ENCODE results near the gene ATPAF2. TPM values are rescaled to one million over a fixed set of nuclear protein-coding genes. Genes with fewer than 3 reads are reported as not detected.
A peak's percentile ranks its signal among the peaks of the same experiment; 100 is the strongest.

ATPAF2 gene
- total RNA-seq, result 25.1 TPM
- polyA plus RNA-seq, result 10 to 100 TPM; 10.9 to 16.4 (median 13.0) TPM

DNA sequence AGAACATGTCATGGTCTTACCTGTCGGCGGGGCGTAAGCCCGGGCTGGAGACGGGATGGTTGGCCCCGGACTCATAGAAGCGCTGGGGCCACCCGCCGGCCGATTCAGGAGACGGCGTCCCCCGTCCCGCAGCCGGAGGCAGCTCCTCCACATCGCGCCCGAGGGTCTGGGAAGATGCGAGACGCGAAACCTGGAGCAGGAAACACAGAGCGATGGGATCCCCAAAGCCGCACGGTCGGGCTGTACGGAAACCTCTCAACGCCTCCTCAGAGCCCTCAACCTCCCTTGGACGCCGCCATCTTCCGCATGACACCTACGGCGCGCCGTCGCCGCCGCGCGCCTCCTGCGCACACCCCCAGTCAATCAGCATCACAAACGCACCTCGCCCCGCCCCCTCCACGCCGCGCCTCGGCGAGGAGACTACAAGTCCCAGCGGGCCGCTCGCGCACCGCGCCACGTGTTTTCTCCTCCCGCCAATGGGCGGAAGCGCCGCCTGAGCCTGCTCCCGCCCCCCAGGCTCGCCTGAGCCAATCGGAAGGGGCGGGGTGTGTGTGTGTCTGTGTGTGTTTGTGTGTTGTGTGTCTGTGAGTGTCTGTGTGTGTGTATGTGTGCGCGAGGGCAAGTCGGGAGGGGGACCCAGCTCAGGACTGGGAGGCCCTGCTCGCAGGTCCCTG, at the start of gene ATPAF2, which contains the start of gene GID4:
TSS of gene ATPAF2 (minus strand) at position 308 of the 674 bp plus-strand sequence. CDS start at position 153, 155 bp downstream.
TSS of gene GID4 (plus strand) at position 548 of the 674 bp plus-strand sequence. CDS start at position 605, 57 bp downstream.
- H3K4me1 Mint-ChIP-seq, result peaks cover 12 to 54% (median 35%) of the 10 kb centered on the region in 4 donors
- H3K4me3 ChIP-seq (ENCODE audit: low read depth, low read length), result peak within 1 kb of the TSS; percentile 80
- H3K4me1 ChIP-seq (ENCODE audit: control insufficient read depth, insufficient read depth, low read length, poor library complexity, severe bottlenecking), result peaks cover 28% of the 10 kb centered on the region
- no peaks in the 10 kb centered on the region for H3K36me3 Mint-ChIP-seq
- peak; percentile 99 to 100 (median 100) for DNase-seq
- H3K9me3 ChIP-seq (ENCODE audit: control insufficient read depth in 2 of 2, low read length in 2 of 2), result no peaks in the 10 kb centered on the region
- ATAC-seq (ENCODE audit: low read depth in 2 of 2), result peak; percentile 95
- H3K27me3 Mint-ChIP-seq, result no peaks in the 10 kb centered on the region
- H3K36me3 ChIP-seq (ENCODE audit: control insufficient read depth, insufficient read depth, low read length), result no peaks in the 10 kb centered on the region
- no peaks in the 10 kb centered on the region for H3K9me3 Mint-ChIP-seq
- H3K27me3 ChIP-seq (ENCODE audit: control insufficient read depth, insufficient read depth, low read length), result no peaks in the 10 kb centered on the region
- H3K27ac Mint-ChIP-seq, result peak within 1 kb of the TSS; percentile 92 to 99 (median 97)
- H3K4me3 Mint-ChIP-seq, result peak within 1 kb of the TSS; percentile 96 to 97 (median 97)
- peak within 1 kb of the TSS; percentile 78 for H3K27ac ChIP-seq (ENCODE audit: insufficient read depth, low read length, poor library complexity, severe bottlenecking)

DNA sequence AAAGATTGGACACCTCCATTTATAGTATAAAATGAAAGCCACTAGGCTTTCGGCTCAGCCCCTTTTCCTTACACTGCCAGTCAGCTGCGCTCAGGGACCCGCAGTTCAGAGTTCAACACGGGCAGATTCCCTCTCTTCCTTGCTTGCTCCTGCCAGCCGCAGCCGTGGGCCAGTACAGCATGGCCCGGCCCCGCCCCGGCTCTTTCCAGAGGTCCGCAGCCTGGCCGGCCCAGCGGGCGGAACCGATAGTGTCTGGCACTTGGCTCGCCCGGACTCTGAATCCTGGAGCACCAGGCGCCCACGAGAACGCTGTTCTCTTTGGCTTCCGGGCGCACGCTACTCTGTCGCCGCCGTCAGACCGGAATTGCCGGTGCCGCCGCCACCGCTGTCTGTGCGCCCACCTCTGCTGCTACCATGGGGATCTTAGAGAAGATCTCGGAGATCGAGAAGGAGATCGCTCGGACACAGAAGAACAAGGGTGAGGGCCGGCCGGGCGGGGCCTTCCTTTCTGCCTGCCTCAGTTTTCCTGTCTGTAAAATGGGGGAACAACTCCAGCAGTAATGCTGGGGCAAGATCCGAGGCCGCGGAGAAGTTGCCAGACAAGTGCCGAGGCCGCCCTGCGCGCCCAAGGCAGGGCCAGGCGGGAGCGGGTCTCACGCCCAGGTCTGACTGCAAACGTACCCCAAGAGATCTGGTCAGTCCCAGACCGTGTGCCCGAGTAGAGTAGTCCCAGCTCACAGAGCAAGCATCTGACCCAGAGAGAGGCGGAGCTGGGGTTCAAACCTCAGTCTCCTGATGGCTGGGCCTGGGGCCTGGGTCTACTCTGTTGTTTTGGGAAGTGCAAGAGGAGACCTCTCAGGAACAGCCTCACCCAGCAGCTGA, 48.9 kb upstream of the ATPAF2 start, which contains the start of gene DRG2:
TSS of gene DRG2 (plus strand) at position 339 of the 882 bp plus-strand sequence. CDS start at position 415, 76 bp downstream.
- peak within 1 kb of the TSS; percentile 87 for H3K4me3 ChIP-seq (ENCODE audit: low read depth, low read length)
- H3K27ac ChIP-seq (ENCODE audit: insufficient read depth, low read length, poor library complexity, severe bottlenecking), result peak within 1 kb of the TSS; percentile 80
- H3K27ac Mint-ChIP-seq, result peak within 1 kb of the TSS; percentile 98 to 99 (median 99)
- no peaks in the 10 kb centered on the region for H3K27me3 ChIP-seq (ENCODE audit: control insufficient read depth, insufficient read depth, low read length)
- peaks cover 9 to 42% (median 28%) of the 10 kb centered on the region in 4 donors for H3K4me1 Mint-ChIP-seq
- peak within 1 kb of the TSS; percentile 97 to 100 (median 98) for H3K4me3 Mint-ChIP-seq
- H3K4me1 ChIP-seq (ENCODE audit: control insufficient read depth, insufficient read depth, low read length, poor library complexity, severe bottlenecking), result peaks cover 9% of the 10 kb centered on the region
- H3K9me3 Mint-ChIP-seq, result no peaks in the 10 kb centered on the region
- peak; percentile 90 to 93 for ATAC-seq (ENCODE audit: low read depth in 2 of 2)
- H3K9me3 ChIP-seq (ENCODE audit: control insufficient read depth in 2 of 2, low read length in 2 of 2), result no peaks in the 10 kb centered on the region
- H3K36me3 Mint-ChIP-seq, result peaks cover 4% of the 10 kb centered on the region
- H3K27me3 Mint-ChIP-seq, result no peaks in the 10 kb centered on the region
- H3K36me3 ChIP-seq (ENCODE audit: control insufficient read depth, insufficient read depth, low read length), result peaks cover 5% of the 10 kb centered on the region
- DNase-seq, result peak; percentile 77 to 93 (median 88)

DNA sequence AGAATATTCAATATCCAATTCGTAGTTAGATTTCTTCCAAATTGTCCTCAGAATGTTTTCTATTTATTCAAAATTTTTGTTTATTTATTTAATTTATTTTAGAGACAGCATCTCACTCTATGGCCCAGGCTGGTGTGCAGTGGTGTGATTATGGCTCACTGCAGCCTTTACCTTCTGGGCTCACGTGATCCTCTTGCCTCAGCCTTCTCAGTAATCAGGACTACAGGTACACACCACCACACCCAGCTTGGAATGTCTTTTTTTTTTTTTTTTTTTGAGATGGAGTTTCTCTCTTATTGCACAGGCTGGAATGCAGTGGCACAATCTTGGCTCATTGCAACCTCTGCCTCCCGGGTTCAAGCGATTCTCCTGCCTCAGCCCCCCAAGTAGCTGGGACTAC, 45.3 kb upstream of the ATPAF2 start:
- H3K27ac Mint-ChIP-seq, result no peak overlapping the region
- H3K27me3 ChIP-seq (ENCODE audit: control insufficient read depth, insufficient read depth, low read length), result no peaks in the 10 kb centered on the region

DNA sequence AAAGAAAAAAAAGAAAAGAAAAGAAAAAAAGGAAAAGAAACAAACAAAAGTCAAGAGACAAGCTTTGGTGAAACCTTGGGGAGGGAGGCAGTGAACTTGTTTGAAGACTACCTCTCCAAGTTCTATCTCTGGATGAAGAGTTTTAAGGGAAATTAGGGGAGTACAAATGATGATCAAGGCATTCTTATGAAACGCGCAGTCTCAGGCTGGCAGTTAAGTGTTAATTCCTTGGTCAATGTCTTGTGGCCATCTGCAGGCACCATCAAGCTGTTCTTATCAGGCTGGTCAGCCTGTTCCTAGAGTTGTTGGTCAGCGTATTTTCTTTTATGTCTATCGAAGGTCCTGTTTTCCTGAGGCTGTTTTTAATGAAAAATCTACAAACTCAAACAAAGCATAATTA, 40.6 kb upstream of the ATPAF2 start:
- no peak overlapping the region for H3K4me3 Mint-ChIP-seq
- ATAC-seq (ENCODE audit: low read depth in 2 of 2) (no peak), DNase-seq (no peak)
- no peak overlapping the region for H3K27ac Mint-ChIP-seq
- H3K9me3 ChIP-seq (ENCODE audit: control insufficient read depth in 2 of 2, low read length in 2 of 2), result no peaks in the 10 kb centered on the region
- no peak overlapping the region for H3K4me3 ChIP-seq (ENCODE audit: low read depth, low read length)
- H3K4me1 ChIP-seq (ENCODE audit: control insufficient read depth, insufficient read depth, low read length, poor library complexity, severe bottlenecking), result no peaks in the 10 kb centered on the region
- peaks cover 6% of the 10 kb centered on the region for H3K27me3 ChIP-seq (ENCODE audit: control insufficient read depth, insufficient read depth, low read length)
- H3K36me3 ChIP-seq (ENCODE audit: control insufficient read depth, insufficient read depth, low read length), result no peaks in the 10 kb centered on the region
- H3K36me3 Mint-ChIP-seq, result no peaks in the 10 kb centered on the region
- peaks cover 53% of the 10 kb centered on the region for H3K27me3 Mint-ChIP-seq
- peaks cover 0 to 2% (median 0%) of the 10 kb centered on the region in 7 donors for H3K9me3 Mint-ChIP-seq
- no peak overlapping the region for H3K27ac ChIP-seq (ENCODE audit: insufficient read depth, low read length, poor library complexity, severe bottlenecking)
- H3K4me1 Mint-ChIP-seq, result no peaks in the 10 kb centered on the region

More for the DNA sequence above, 45.3 kb upstream of the ATPAF2 start:
- DNase-seq, result no peak
- H3K36me3 Mint-ChIP-seq, result no peaks in the 10 kb centered on the region
- H3K4me1 Mint-ChIP-seq, result peaks cover 5 to 21% (median 14%) of the 10 kb centered on the region in 4 donors
- Histone ChIP-seq H3K4me3 (ENCODE audit: low read depth, low read length) (no peak overlapping the region), H3K4me1 (ENCODE audit: control insufficient read depth, insufficient read depth, low read length, poor library complexity, severe bottlenecking) (peaks cover 9% of the 10 kb centered on the region), H3K9me3 (ENCODE audit: control insufficient read depth in 2 of 2, low read length in 2 of 2) (no peaks in the 10 kb centered on the region), H3K27ac (ENCODE audit: insufficient read depth, low read length, poor library complexity, severe bottlenecking) (no peak overlapping the region), H3K36me3 (ENCODE audit: control insufficient read depth, insufficient read depth, low read length) (no peaks in the 10 kb centered on the region)
- no peaks in the 10 kb centered on the region for H3K9me3 Mint-ChIP-seq
- H3K4me3 Mint-ChIP-seq, result no peak overlapping the region
- no peak for ATAC-seq (ENCODE audit: low read depth in 2 of 2)
- peaks cover 28% of the 10 kb centered on the region for H3K27me3 Mint-ChIP-seq

DNA sequence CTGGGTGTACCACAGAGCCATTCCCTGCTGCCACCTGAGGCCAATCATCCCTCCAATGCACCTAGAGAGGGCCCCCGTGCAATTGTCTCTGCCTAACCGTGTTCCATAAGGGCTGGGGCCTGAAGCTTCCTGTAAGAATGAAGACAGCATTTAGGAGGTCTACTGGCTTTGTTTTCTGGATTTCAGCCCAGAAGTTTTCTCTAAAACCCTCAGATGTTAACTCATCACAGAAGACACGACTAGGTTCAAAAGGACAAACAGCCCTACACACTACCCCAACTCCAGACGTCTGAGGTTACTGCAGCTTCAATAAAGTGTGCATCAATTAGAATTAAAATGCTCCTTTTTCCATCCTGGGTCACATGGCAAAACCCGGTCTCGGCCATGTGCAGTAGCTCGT, 38.0 kb upstream of the ATPAF2 start:
- H3K4me1 Mint-ChIP-seq, result no peaks in the 10 kb centered on the region
- H3K36me3 ChIP-seq (ENCODE audit: control insufficient read depth, insufficient read depth, low read length), result no peaks in the 10 kb centered on the region
- no peak overlapping the region for H3K27ac Mint-ChIP-seq
- ATAC-seq (ENCODE audit: low read depth in 2 of 2), result no peak
- H3K4me3 Mint-ChIP-seq, result no peak overlapping the region
- no peaks in the 10 kb centered on the region for H3K36me3 Mint-ChIP-seq
- no peak for DNase-seq
- H3K9me3 Mint-ChIP-seq, result peaks cover 0 to 2% (median 0%) of the 10 kb centered on the region in 7 donors
- H3K27me3 ChIP-seq (ENCODE audit: control insufficient read depth, insufficient read depth, low read length), result peaks cover 6% of the 10 kb centered on the region
- H3K4me3 ChIP-seq (ENCODE audit: low read depth, low read length), result no peak overlapping the region
- peaks cover 59% of the 10 kb centered on the region for H3K27me3 Mint-ChIP-seq
- H3K4me1 ChIP-seq (ENCODE audit: control insufficient read depth, insufficient read depth, low read length, poor library complexity, severe bottlenecking), result no peaks in the 10 kb centered on the region
- no peak overlapping the region for H3K27ac ChIP-seq (ENCODE audit: insufficient read depth, low read length, poor library complexity, severe bottlenecking)
- no peaks in the 10 kb centered on the region for H3K9me3 ChIP-seq (ENCODE audit: control insufficient read depth in 2 of 2, low read length in 2 of 2)

DNA sequence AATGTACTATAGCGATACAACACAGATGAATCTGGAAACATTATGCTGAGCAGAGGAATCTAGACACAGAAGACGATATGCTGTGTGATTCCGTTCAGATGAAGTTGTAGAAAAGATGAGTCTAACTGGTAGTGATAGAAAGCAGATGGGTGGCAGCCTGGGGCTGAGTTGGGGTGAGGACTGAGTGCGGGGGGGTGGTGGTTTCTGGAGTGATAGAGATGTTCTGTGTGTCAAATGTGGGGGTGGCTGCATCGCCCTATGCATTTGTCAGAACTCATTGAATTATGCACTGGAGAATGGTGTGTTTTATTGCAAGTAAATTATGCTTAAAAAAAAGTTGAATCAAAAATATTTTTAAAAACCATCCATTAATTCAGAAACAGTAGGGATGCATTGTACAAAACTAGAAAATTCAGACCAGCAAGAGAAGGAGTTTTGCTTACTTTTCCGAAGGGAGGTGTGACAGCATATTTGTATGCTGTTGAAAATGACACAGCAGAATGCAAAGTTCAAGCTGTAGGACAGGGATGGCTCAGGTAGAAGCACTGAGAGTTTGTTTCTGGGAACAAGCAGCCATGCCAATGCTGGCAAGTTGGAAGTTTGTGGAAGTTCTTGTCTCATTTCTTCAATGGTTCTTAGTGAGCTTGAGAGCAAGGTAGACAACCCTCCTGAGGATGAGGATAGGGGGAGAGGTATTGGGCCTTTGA, 35.8 kb upstream of the ATPAF2 start:
- Histone ChIP-seq H3K27me3 (ENCODE audit: control insufficient read depth, insufficient read depth, low read length) (peaks cover 6% of the 10 kb centered on the region), H3K4me1 (ENCODE audit: control insufficient read depth, insufficient read depth, low read length, poor library complexity, severe bottlenecking) (no peaks in the 10 kb centered on the region), H3K27ac (ENCODE audit: insufficient read depth, low read length, poor library complexity, severe bottlenecking) (no peak overlapping the region), H3K36me3 (ENCODE audit: control insufficient read depth, insufficient read depth, low read length) (no peaks in the 10 kb centered on the region), H3K9me3 (ENCODE audit: control insufficient read depth in 2 of 2, low read length in 2 of 2) (no peaks in the 10 kb centered on the region), H3K4me3 (ENCODE audit: low read depth, low read length) (no peak overlapping the region)
- Mint-ChIP-seq H3K27ac (peak overlapping the region in 1 of 3 donors; percentile 68), H3K4me3 (peak overlapping the region in 1 of 4 donors; percentile 15), H3K4me1 (peaks cover 0 to 13% (median 0%) of the 10 kb centered on the region in 4 donors), H3K9me3 (peaks cover 0 to 2% (median 0%) of the 10 kb centered on the region in 7 donors), H3K27me3 (peaks cover 39% of the 10 kb centered on the region), H3K36me3 (no peaks in the 10 kb centered on the region)
- DNase-seq (no peak), ATAC-seq (ENCODE audit: low read depth in 2 of 2) (no peak)

DNA sequence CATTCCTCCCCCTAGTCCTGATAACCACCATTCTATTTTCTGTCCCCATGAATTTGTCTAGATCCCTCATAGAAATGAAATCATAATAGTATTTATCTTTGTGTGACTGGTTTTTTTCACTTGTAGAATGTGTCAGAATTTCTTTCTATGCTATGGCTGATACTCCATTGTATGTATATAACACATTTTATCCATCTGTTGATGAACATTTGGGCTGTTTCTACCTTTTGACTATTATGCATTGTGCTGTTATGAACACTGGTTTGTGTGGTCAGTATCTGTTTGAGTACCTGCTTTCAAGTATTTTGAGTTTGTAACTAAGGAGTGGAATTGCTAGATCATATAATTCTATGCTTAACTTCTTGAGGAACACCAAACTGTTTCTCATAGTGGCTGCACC, 32.8 kb upstream of the ATPAF2 start:
- DNase-seq (no peak), ATAC-seq (ENCODE audit: low read depth in 2 of 2) (no peak)
- Histone ChIP-seq H3K27ac (ENCODE audit: insufficient read depth, low read length, poor library complexity, severe bottlenecking) (no peak overlapping the region), H3K27me3 (ENCODE audit: control insufficient read depth, insufficient read depth, low read length) (peaks cover 6% of the 10 kb centered on the region), H3K9me3 (ENCODE audit: control insufficient read depth in 2 of 2, low read length in 2 of 2) (no peaks in the 10 kb centered on the region), H3K4me1 (ENCODE audit: control insufficient read depth, insufficient read depth, low read length, poor library complexity, severe bottlenecking) (no peaks in the 10 kb centered on the region), H3K4me3 (ENCODE audit: low read depth, low read length) (no peak overlapping the region), H3K36me3 (ENCODE audit: control insufficient read depth, insufficient read depth, low read length) (no peaks in the 10 kb centered on the region)
- H3K4me1 Mint-ChIP-seq, result peaks cover 0 to 13% (median 0%) of the 10 kb centered on the region in 4 donors
- no peak overlapping the region for H3K4me3 Mint-ChIP-seq
- peaks cover 25% of the 10 kb centered on the region for H3K27me3 Mint-ChIP-seq
- no peak overlapping the region for H3K27ac Mint-ChIP-seq
- no peaks in the 10 kb centered on the region for H3K36me3 Mint-ChIP-seq
- peaks cover 0 to 2% (median 0%) of the 10 kb centered on the region in 7 donors for H3K9me3 Mint-ChIP-seq
